Measurements from ENCODE around the gene SOX18. TPM values are rescaled to one million over a fixed set of nuclear protein-coding genes. Genes with fewer than 3 reads are reported as not detected.
A peak's percentile ranks its signal among the peaks of the same experiment; 100 is the strongest.

SOX18 gene
- total and polyA plus RNA-seq, 2 of the 13 experiments (the other 11 are each of a cell fraction or from before 2014, with no cell fraction given): 1.6 to 1.9 TPM

DNA sequence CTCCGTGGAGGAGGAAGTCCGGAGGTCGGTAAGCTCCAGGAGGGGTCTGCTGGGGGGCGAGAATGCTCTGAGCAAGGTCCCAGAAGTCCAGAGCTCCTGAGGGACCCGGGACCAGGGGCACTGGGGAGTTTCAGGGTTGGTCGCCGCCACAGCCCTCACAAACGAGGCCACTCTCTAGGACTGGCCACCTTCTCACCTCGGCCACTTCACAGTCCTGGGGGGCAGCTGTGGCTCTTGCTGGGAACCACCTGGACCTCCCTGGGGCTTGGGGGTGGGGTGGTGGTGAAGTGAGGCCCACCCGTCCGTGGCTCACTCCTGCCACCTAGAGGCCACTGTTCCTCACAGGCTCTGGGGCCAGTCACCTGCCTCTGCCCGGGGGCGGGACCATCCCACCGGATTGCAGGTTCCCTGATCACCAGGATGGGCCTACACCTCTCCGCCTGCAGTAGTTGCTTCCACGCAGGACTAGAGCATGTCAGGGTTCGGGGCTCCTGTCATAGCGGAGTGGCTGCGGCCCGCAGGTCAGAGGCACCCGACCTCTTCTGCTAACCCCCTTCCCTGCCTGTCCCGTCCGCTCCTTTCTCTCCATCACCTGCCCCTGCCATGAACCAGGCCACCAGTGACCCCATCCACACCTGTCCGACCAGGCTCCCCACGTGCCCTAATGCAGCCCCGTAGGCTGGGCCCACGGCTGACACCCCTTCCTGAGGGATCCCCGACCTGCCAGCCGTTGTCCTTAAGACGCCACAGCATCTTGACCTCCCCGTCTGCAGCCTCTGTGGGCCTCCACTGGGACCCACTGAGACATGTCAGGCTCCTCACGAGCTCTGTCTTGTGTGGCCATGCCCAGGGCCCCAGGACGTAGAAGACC is 8.4 kb upstream of the SOX18 start (continued):
- TF ChIP-seq, protein P1, sequence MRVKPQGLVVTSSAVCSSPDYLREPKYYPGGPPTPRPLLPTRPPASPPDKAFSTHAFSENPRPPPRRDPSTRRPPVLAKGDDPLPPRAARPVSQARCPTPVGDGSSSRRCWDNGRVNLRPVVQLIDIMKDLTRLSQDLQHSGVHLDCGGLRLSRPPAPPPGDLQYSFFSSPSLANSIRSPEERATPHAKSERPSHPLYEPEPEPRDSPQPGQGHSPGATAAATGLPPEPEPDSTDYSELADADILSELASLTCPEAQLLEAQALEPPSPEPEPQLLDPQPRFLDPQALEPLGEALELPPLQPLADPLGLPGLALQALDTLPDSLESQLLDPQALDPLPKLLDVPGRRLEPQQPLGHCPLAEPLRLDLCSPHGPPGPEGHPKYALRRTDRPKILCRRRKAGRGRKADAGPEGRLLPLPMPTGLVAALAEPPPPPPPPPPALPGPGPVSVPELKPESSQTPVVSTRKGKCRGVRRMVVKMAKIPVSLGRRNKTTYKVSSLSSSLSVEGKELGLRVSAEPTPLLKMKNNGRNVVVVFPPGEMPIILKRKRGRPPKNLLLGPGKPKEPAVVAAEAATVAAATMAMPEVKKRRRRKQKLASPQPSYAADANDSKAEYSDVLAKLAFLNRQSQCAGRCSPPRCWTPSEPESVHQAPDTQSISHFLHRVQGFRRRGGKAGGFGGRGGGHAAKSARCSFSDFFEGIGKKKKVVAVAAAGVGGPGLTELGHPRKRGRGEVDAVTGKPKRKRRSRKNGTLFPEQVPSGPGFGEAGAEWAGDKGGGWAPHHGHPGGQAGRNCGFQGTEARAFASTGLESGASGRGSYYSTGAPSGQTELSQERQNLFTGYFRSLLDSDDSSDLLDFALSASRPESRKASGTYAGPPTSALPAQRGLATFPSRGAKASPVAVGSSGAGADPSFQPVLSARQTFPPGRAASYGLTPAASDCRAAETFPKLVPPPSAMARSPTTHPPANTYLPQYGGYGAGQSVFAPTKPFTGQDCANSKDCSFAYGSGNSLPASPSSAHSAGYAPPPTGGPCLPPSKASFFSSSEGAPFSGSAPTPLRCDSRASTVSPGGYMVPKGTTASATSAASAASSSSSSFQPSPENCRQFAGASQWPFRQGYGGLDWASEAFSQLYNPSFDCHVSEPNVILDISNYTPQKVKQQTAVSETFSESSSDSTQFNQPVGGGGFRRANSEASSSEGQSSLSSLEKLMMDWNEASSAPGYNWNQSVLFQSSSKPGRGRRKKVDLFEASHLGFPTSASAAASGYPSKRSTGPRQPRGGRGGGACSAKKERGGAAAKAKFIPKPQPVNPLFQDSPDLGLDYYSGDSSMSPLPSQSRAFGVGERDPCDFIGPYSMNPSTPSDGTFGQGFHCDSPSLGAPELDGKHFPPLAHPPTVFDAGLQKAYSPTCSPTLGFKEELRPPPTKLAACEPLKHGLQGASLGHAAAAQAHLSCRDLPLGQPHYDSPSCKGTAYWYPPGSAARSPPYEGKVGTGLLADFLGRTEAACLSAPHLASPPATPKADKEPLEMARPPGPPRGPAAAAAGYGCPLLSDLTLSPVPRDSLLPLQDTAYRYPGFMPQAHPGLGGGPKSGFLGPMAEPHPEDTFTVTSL (CRISPR knock-in tag; IDR thresholded peaks at IDR 0.05; ENCODE audit: borderline replicate concordance): 0 out of 2 replicates have a peak, but pooled peaks have one; percentile 19
- TF ChIP-seq NR2C2 (CRISPR knock-in tag; IDR thresholded peaks at IDR 0.05; ENCODE audit: borderline replicate concordance) (peak; percentile 62; the same call in 1 of the 2 replicates), E2F2 (CRISPR knock-in tag; IDR thresholded peaks at IDR 0.05; ENCODE audit: borderline replicate concordance) (0 out of 2 replicates have a peak, but pooled peaks have one; percentile 86), SP5 (CRISPR knock-in tag; IDR thresholded peaks at IDR 0.05; ENCODE audit: borderline replicate concordance, low read depth) (peak; percentile 85; the same call in 1 of the 2 replicates), ARNTL (CRISPR knock-in tag; IDR thresholded peaks at IDR 0.05) (peak; percentile 59), ZSCAN21 (CRISPR knock-in tag; IDR thresholded peaks at IDR 0.05; ENCODE audit: borderline replicate concordance) (no peak), ZNF672 (CRISPR knock-in tag; IDR thresholded peaks at IDR 0.05) (peak; percentile 55; the same call in 1 of the 2 replicates), ZNF572 (CRISPR knock-in tag; IDR thresholded peaks at IDR 0.05) (peak; percentile 48), ZNF616 (CRISPR knock-in tag; IDR thresholded peaks at IDR 0.05; ENCODE audit: low read depth) (no peak), LCORL (IDR thresholded peaks at IDR 0.05) (no peak), LCORL (CRISPR knock-in tag; IDR thresholded peaks at IDR 0.05) (peak; percentile 60)
- TF ChIP-seq, protein P2, sequence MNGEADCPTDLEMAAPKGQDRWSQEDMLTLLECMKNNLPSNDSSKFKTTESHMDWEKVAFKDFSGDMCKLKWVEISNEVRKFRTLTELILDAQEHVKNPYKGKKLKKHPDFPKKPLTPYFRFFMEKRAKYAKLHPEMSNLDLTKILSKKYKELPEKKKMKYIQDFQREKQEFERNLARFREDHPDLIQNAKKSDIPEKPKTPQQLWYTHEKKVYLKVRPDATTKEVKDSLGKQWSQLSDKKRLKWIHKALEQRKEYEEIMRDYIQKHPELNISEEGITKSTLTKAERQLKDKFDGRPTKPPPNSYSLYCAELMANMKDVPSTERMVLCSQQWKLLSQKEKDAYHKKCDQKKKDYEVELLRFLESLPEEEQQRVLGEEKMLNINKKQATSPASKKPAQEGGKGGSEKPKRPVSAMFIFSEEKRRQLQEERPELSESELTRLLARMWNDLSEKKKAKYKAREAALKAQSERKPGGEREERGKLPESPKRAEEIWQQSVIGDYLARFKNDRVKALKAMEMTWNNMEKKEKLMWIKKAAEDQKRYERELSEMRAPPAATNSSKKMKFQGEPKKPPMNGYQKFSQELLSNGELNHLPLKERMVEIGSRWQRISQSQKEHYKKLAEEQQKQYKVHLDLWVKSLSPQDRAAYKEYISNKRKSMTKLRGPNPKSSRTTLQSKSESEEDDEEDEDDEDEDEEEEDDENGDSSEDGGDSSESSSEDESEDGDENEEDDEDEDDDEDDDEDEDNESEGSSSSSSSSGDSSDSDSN (CRISPR knock-in tag; IDR thresholded peaks at IDR 0.05): no peak
- TF ChIP-seq, protein P3, sequence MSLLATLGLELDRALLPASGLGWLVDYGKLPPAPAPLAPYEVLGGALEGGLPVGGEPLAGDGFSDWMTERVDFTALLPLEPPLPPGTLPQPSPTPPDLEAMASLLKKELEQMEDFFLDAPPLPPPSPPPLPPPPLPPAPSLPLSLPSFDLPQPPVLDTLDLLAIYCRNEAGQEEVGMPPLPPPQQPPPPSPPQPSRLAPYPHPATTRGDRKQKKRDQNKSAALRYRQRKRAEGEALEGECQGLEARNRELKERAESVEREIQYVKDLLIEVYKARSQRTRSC (CRISPR knock-in tag; IDR thresholded peaks at IDR 0.05; ENCODE audit: low read depth): 0 out of 2 replicates have a peak, but pooled peaks have one; percentile 87
- TF ChIP-seq, protein P4, sequence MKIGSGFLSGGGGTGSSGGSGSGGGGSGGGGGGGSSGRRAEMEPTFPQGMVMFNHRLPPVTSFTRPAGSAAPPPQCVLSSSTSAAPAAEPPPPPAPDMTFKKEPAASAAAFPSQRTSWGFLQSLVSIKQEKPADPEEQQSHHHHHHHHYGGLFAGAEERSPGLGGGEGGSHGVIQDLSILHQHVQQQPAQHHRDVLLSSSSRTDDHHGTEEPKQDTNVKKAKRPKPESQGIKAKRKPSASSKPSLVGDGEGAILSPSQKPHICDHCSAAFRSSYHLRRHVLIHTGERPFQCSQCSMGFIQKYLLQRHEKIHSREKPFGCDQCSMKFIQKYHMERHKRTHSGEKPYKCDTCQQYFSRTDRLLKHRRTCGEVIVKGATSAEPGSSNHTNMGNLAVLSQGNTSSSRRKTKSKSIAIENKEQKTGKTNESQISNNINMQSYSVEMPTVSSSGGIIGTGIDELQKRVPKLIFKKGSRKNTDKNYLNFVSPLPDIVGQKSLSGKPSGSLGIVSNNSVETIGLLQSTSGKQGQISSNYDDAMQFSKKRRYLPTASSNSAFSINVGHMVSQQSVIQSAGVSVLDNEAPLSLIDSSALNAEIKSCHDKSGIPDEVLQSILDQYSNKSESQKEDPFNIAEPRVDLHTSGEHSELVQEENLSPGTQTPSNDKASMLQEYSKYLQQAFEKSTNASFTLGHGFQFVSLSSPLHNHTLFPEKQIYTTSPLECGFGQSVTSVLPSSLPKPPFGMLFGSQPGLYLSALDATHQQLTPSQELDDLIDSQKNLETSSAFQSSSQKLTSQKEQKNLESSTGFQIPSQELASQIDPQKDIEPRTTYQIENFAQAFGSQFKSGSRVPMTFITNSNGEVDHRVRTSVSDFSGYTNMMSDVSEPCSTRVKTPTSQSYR (CRISPR knock-in tag; IDR thresholded peaks at IDR 0.05; ENCODE audit: borderline replicate concordance): peak; percentile 98

Measured in HepG2 (cell line).